Thyroid gland (tissue), 4 donors: ENCODE measurements around the gene TNFAIP8L2. TPM values are rescaled to one million over a fixed set of nuclear protein-coding genes. Genes with fewer than 3 reads are reported as not detected.
"Not testable (repeated sequence)": the region's sequence is repeated elsewhere in the genome, so short reads cannot be mapped to it uniquely, and the experiment has no call there.

ENCODE experiments used
- DNase-seq, 2 donors: peaks; one replicate each; pipeline ENCODE4 v3.0.0-alpha.2; 2019
- H3K27ac ChIP-seq, 3 donors: fragments of 200-600 bp; sonication (generic); 1 replicate in 2 of 3; 2 replicates in 1 of 3; pipeline ENCODE4 v1.5.1; 2016 to 2019; ENCODE audit warnings: mild to moderate bottlenecking in 1 of 3, moderate library complexity in 1 of 3
- H3K27me3 ChIP-seq: fragments of 200-600 bp; sonication (generic); one replicate; pipeline ENCODE4 v1.5.1; 2019
- H3K36me3 ChIP-seq, 2 donors: fragments of 200-600 bp; sonication (generic); one replicate each; pipeline ENCODE4 v1.5.1; 2016 to 2019
- H3K4me1 ChIP-seq, 2 donors: fragments of 200-600 bp; sonication (generic); one replicate each; pipeline ENCODE4 v1.5.1; 2017 to 2019
- H3K4me3 ChIP-seq, 3 donors: fragments of 200-600 bp; sonication (generic); replicated peaks in 1 of 3; 1 replicate in 2 of 3; 2 replicates in 1 of 3; pipeline ENCODE4 v1.5.1; 2016; ENCODE audit warnings: mild to moderate bottlenecking in 1 of 3
- H3K9me3 ChIP-seq: fragments of 200-600 bp; sonication (generic); one replicate; pipeline ENCODE4 v1.5.1; 2017
- CTCF ChIP-seq, 6 experiments: fragments of 200-600 bp in 3 of 6; fragments of 450-650 bp in 3 of 6; sonication (generic) in 3 of 6; IDR thresholded peaks; one replicate each; pipeline ENCODE4 v1.5.1; 2016 to 2019; ENCODE audit warnings: antibody characterized with exemption in 6 of 6, mild to moderate bottlenecking in 2 of 6, inconsistent platforms in 1 of 6, moderate library complexity in 1 of 6
- POLR2A ChIP-seq, 2 donors: fragments of 450-650 bp; IDR thresholded peaks; one replicate each; pipeline ENCODE4 v1.6.1; 2017; ENCODE audit warnings: antibody characterized with exemption in 2 of 2, mild to moderate bottlenecking in 2 of 2, moderate library complexity in 1 of 2
- WGBS, 2 donors: methylation state at CpG; one replicate each; pipeline ENCODE4 v1.1.5; 2017; 5-methylcytosine and 5-hydroxymethylcytosine counted together
- intact Hi-C: fragments of 100-400 bp; cut with DNase I; formaldehyde crosslinking; loops from one replicate; pipeline ENCODE4 v1.15.1; 2023
- total RNA-seq, 4 donors: library from RNA; depleted of rRNA; stranded (reverse); fragments of >200 nt; gene quantifications; one replicate each; pipeline ENCODE4 v1.2.3, GENCODE V29; 2016

Gene TNFAIP8L2
- total RNA-seq, 4 donors from 2014 or later: 2.2 to 4.2 (median 2.4) TPM

- no peaks in the 10 kb centered on the region for H3K36me3 ChIP-seq
- no peaks in the 10 kb centered on the region for H3K27me3 ChIP-seq
- H3K27ac ChIP-seq: peak overlapping the region; percentile 15 to 71 (median 41)
- peaks cover 17 to 25% of the 10 kb centered on the region in 2 donors for H3K4me1 ChIP-seq
- H3K9me3 ChIP-seq: no peaks in the 10 kb centered on the region
- TF ChIP-seq POLR2A (IDR thresholded peaks at IDR 0.05) (no peak), CTCF (IDR thresholded peaks at IDR 0.05) (peak in 5 of 6 experiments; percentile 35 to 84 (median 56))
- intact Hi-C loops: loop anchor here (5.0 kb wide), 1 partner anchor 56 kb away; the partner anchor contains the start of gene PSMD4
- 19 to 27% methylated on average over 14 of the region's 14 CpGs for WGBS, 2 donors
- DNase-seq: peak; percentile 71 to 74
- no peak overlapping the region for H3K4me3 ChIP-seq
Measured at GRCh38 chr1:151196292-151196800, 39.9 kb downstream of the TNFAIP8L2 start.

DNA sequence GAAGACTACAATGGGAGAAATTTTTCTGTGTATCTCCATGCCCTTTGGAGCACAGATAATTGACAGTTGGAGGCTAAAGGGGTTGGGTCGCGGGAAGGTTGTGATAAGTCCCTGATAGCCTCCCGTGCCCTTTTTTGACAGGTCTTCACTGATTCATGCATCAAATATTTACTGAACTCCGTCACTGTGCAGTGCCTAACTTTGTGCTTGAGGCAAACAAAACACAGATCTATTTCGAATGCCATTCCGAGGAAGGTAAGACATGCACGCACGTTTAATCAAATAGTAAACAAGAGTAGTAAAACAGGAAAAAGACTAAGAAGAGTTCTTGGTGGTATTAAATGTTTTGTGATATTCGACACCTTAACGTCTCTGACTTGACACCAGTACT lies 41.4 kb downstream of the TNFAIP8L2 start:
- H3K9me3 ChIP-seq: no peaks in the 10 kb centered on the region
- intact Hi-C loops: loop anchor here (5.0 kb wide), 1 partner anchor 54 kb away; the partner anchor contains the start of gene PSMD4
- no peaks in the 10 kb centered on the region for H3K27me3 ChIP-seq
- WGBS, 2 donors: 15 to 20% methylated on average over 10 of the region's 10 CpGs
- H3K36me3 ChIP-seq: peaks cover 0 to 6% of the 10 kb centered on the region in 2 donors
- no peak for DNase-seq
- H3K4me3 ChIP-seq: peak overlapping the region in 1 of 3 donors; percentile 89
- peak overlapping the region; percentile 20 to 93 (median 92) for H3K27ac ChIP-seq
- H3K4me1 ChIP-seq: peaks cover 17 to 33% of the 10 kb centered on the region in 2 donors
- TF ChIP-seq CTCF (IDR thresholded peaks at IDR 0.05): no peak
- no peak for TF ChIP-seq POLR2A (IDR thresholded peaks at IDR 0.05)

DNA sequence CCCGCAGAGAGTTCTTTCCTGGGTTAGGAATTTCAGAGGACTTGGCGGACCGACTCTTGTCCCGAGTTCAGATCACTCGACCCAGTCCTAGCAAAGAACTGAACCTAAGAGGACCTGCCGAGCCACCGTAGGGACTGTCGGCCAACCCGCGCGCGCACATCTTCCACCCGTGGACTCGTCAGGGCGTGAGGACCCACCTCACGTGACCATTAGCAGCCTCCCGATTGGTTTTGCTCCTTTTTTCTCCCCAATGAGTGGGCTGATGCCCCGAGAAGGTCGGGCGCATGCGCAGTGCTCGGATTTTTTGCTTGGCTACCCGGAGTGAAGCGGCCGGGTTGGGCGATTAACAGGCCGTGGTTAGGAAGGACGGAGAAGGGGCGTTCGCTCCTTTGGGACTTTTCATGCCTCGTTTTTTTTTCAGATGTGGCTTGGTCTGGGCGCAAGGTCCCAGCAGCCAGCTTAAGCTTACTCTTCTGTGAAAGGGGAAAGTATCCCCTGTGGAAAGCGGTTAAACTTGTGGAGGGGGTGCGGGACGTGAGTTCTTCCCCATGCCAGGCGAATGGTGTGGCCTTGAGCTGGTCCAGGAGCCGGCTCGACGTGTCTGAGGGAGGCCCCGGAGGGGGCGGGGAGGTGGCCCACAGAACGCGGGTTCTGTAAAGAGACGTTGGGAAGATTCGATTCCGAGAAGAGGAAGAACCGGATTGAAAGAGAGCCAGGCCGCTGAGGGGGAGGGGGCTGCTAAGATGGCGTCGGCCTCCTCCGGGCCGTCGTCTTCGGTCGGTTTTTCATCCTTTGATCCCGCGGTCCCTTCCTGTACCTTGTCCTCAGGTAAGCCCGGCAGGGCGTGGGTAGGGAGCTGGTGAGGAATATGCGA lies 42.0 kb downstream of the TNFAIP8L2 start, which contains the start of gene PIP5K1A:
Gene PIP5K1A (plus strand): TSS at position 299 of the 874 bp plus-strand sequence. CDS start 445 bp downstream, at position 744.
- H3K36me3 ChIP-seq: peaks cover 0 to 10% of the 10 kb centered on the region in 2 donors
- no peaks in the 10 kb centered on the region for H3K9me3 ChIP-seq
- DNase-seq: peak; percentile 98 to 99
- 0 to 1% methylated on average over 60 of the region's 60 CpGs for WGBS, 2 donors
- H3K27me3 ChIP-seq: no peaks in the 10 kb centered on the region
- H3K27ac ChIP-seq: peak within 1 kb of the TSS; percentile 79 to 93 (median 92)
- intact Hi-C loops: loop anchor here (5.0 kb wide), 1 partner anchor 54 kb away; the partner anchor contains the start of gene PSMD4
- H3K4me3 ChIP-seq: peak within 1 kb of the TSS; percentile 12 to 89 (median 79)
- peaks cover 17 to 33% of the 10 kb centered on the region in 2 donors for H3K4me1 ChIP-seq
- TF ChIP-seq POLR2A (IDR thresholded peaks at IDR 0.05): peak; percentile 71 to 87
- TF ChIP-seq CTCF (IDR thresholded peaks at IDR 0.05): no peak

DNA sequence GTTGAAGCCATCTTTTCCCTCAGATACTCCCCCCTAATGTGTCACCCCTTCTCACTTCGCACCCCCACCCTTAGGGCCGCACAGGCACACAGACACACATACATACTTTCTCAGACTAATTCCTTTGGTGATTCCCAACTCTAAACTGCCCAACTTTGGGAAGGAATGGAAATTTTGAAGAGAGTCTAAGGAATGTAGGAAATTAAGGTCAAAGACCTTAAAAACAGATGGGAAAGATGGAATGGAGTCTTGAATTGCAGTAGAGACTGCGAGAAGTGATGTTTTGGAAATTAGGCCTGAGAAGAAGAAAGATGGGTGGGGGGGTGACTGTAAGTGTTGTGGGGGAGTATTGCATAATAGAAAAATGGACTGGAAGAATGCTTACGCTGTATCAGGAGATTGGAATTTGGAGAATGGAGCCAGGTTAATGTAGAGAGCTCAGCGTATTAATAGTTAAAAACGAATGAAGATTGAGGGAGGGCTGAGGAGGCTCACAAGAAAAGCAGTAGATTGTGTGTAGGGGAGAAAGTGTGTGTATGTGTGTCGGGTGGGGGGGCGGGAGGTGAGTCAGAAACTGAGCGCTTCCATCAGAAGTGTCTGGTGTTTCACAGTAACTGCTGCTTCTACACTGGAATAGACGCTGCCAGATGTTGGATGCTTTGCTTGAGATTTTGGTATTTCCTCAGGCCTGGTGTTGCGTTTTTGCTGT lies 43.6 kb downstream of the TNFAIP8L2 start:
- peak overlapping the region; percentile 12 to 89 (median 79) for H3K4me3 ChIP-seq
- 19% methylated on average over 11 of the region's 11 CpGs for WGBS, 2 donors
- no peak for DNase-seq
- H3K9me3 ChIP-seq: no peaks in the 10 kb centered on the region
- TF ChIP-seq CTCF (IDR thresholded peaks at IDR 0.05) (no peak), POLR2A (IDR thresholded peaks at IDR 0.05) (no peak)
- intact Hi-C loops: loop anchor here (5.0 kb wide), 2 partner anchors 52 to 152 kb away; partner anchors contain the start of gene PSMD4
- H3K4me1 ChIP-seq: peaks cover 21 to 30% of the 10 kb centered on the region in 2 donors
- peak overlapping the region in 2 of 3 donors; percentile 92 to 93 for H3K27ac ChIP-seq
- H3K36me3 ChIP-seq: peaks cover 0 to 10% of the 10 kb centered on the region in 2 donors
- no peaks in the 10 kb centered on the region for H3K27me3 ChIP-seq

- WGBS, 2 donors: 93 to 96% methylated on average over 12 of the region's 12 CpGs
- peaks cover 21 to 29% of the 10 kb centered on the region in 2 donors for H3K4me1 ChIP-seq
- peak overlapping the region in 1 of 3 donors; percentile 64 for H3K27ac ChIP-seq
- peaks cover 8 to 14% of the 10 kb centered on the region in 2 donors for H3K36me3 ChIP-seq
- H3K27me3 ChIP-seq, DNase-seq, intact Hi-C loops, H3K4me3 ChIP-seq, H3K9me3 ChIP-seq: not testable (repeated sequence)
Measured at GRCh38 chr1:151205381-151205965, 49.0 kb downstream of the TNFAIP8L2 start.
